IMR-90 (cell line): ENCODE measurements around the gene DGKE. TPM values are rescaled to one million over a fixed set of nuclear protein-coding genes. Genes with fewer than 3 reads are reported as not detected.

Experiments used
- ATAC-seq: fragments of 200-7000 bp; cut with Tn5 transposase; 2 replicates; pipeline ENCODE4 v1.9.1; 2020; ENCODE audit warnings: low read depth, mild to moderate bottlenecking, moderate library complexity
- BruUV-seq: library from RNA; stranded (reverse); fragments of 400-500 nt; replicated peaks from 2 replicates; lab custom pipeline; 2021; lab: Mats Ljungman, UMichigan
- CTCF ChIA-PET: fragments of 300-600 bp; formaldehyde crosslinking; extraction: SDS; loops from one replicate; lab custom pipeline; 2021; ENCODE audit warnings: antibody characterized with exemption; lab: Yijun Ruan, JAX
- POLR2A ChIA-PET: fragments of 300-600 bp; sonication (Branson Sonifier 250); formaldehyde crosslinking; loops from one replicate; lab custom pipeline; 2022; ENCODE audit warnings: antibody characterized with exemption; ENCODE audit not compliant: unreplicated experiment; lab: Charles Lee
- DNase-seq: peaks from one replicate; pipeline ENCODE4 v3.0.0; 2013
- H2AFZ ChIP-seq: replicated peaks from 2 replicates; pipeline ENCODE3; 2013; ENCODE audit warnings: low read length, mild to moderate bottlenecking; ENCODE audit not compliant: poor library complexity
- H2AK5ac ChIP-seq: 2 replicates; pipeline ENCODE4 v1.6.1; 2013; ENCODE audit warnings: low read depth, low read length, inconsistent platforms
- H2AK9ac ChIP-seq: replicated peaks from 2 replicates; pipeline ENCODE3; 2013; ENCODE audit warnings: mild to moderate bottlenecking, low read depth, low read length, moderate library complexity; ENCODE audit not compliant: poor library complexity
- H2BK120ac ChIP-seq: 2 replicates; pipeline ENCODE4 v1.6.1; 2013; ENCODE audit warnings: low read depth, low read length, inconsistent platforms
- H2BK15ac ChIP-seq: 3 replicates; pipeline ENCODE4 v1.6.1; 2013; ENCODE audit warnings: low read depth, low read length, inconsistent platforms
- H2BK20ac ChIP-seq: 2 replicates; pipeline ENCODE4 v1.6.1; 2013; ENCODE audit warnings: low read depth, mild to moderate bottlenecking, inconsistent platforms, low read length, moderate library complexity
- H2BK5ac ChIP-seq: 2 replicates; pipeline ENCODE4 v1.6.1; 2013; ENCODE audit warnings: mild to moderate bottlenecking, low read depth, low read length, inconsistent platforms; ENCODE audit not compliant: poor library complexity, severe bottlenecking
- H3K14ac ChIP-seq: replicated peaks from 2 replicates; pipeline ENCODE4 v1.6.1; 2013; ENCODE audit warnings: low read depth, low read length, inconsistent platforms
- H3K18ac ChIP-seq: 2 replicates; pipeline ENCODE4 v1.6.1; 2013; ENCODE audit warnings: low read depth, low read length, control low read depth
- H3K23ac ChIP-seq: 2 replicates; pipeline ENCODE4 v1.6.1; 2013; ENCODE audit warnings: low read depth, low read length, inconsistent platforms
- H3K27ac ChIP-seq: 2 replicates; pipeline ENCODE4 v1.5.1; 2013; ENCODE audit warnings: mild to moderate bottlenecking, control low read depth, low read length; ENCODE audit not compliant: insufficient read depth
- H3K27me3 ChIP-seq: 2 replicates; pipeline ENCODE4 v1.6.1; 2013; ENCODE audit warnings: low read length; ENCODE audit not compliant: control insufficient read depth, insufficient read depth
- H3K36me3 ChIP-seq: 2 replicates; pipeline ENCODE4 v1.6.1; 2013; ENCODE audit warnings: low read length, mixed read lengths; ENCODE audit not compliant: control insufficient read depth, insufficient read depth
- H3K4ac ChIP-seq: 2 replicates; pipeline ENCODE4 v1.6.1; 2013; ENCODE audit warnings: low read depth, low read length, inconsistent platforms
- H3K4me1 ChIP-seq: 2 replicates; pipeline ENCODE4 v1.6.1; 2013; ENCODE audit warnings: low read length, mixed read lengths; ENCODE audit not compliant: control insufficient read depth, insufficient read depth
- H3K4me2 ChIP-seq: 2 replicates; pipeline ENCODE4 v1.6.1; 2013; ENCODE audit warnings: low read depth, mild to moderate bottlenecking, control low read depth, low read length, moderate library complexity
- H3K4me3 ChIP-seq: 2 replicates; pipeline ENCODE4 v1.5.1; 2013; ENCODE audit warnings: low read depth, mild to moderate bottlenecking, control low read depth, low read length, moderate library complexity; ENCODE audit not compliant: insufficient read depth
- H3K56ac ChIP-seq: 2 replicates; pipeline ENCODE4 v1.6.1; 2013; ENCODE audit warnings: low read length, inconsistent platforms; ENCODE audit not compliant: insufficient read depth; ENCODE audit errors: extremely low read depth
- H3K79me1 ChIP-seq, 2 experiments: 2 replicates each; pipeline ENCODE4 v1.6.1; 2013; ENCODE audit warnings: low read length in 2 of 2, inconsistent platforms in 1 of 2, low read depth in 1 of 2
- H3K9ac ChIP-seq: 2 replicates; pipeline ENCODE4 v1.6.1; 2013; ENCODE audit warnings: low read depth, low read length, control low read depth
- H3K9me1 ChIP-seq: 2 replicates; pipeline ENCODE4 v1.6.1; 2013; ENCODE audit warnings: low read length, inconsistent platforms; ENCODE audit not compliant: insufficient read depth
- H3K9me3 ChIP-seq: 2 replicates; pipeline ENCODE4 v1.6.1; 2013; ENCODE audit warnings: low read length; ENCODE audit not compliant: control insufficient read depth, insufficient read depth
- H4K20me1 ChIP-seq: 2 replicates; pipeline ENCODE4 v1.6.1; 2013; ENCODE audit warnings: low read length, inconsistent platforms; ENCODE audit not compliant: insufficient read depth
- H4K5ac ChIP-seq: 2 replicates; pipeline ENCODE4 v1.6.1; 2013; ENCODE audit warnings: mild to moderate bottlenecking, low read depth, low read length, control low read depth
- H4K8ac ChIP-seq, 2 experiments: 2 replicates each; pipeline ENCODE4 v1.6.1; 2013; ENCODE audit warnings: low read depth in 2 of 2, low read length in 2 of 2, control low read depth in 1 of 2, inconsistent platforms in 1 of 2
- H4K91ac ChIP-seq: 2 replicates; pipeline ENCODE4 v1.6.1; 2013; ENCODE audit warnings: low read depth, low read length, inconsistent platforms; ENCODE audit not compliant: insufficient read depth
- BHLHE40 ChIP-seq: fragments of 150-350 bp; IDR thresholded peaks from 2 replicates; pipeline ENCODE4 v1.6.1; 2016; ENCODE audit warnings: mild to moderate bottlenecking, low read depth, low read length
- POLR2A ChIP-seq: IDR thresholded peaks from 2 replicates; pipeline ENCODE4 v1.6.1; 2012; ENCODE audit warnings: mild to moderate bottlenecking, low read depth, low read length
- RCOR1 ChIP-seq: IDR thresholded peaks from 2 replicates; pipeline ENCODE4 v1.6.1; 2012; ENCODE audit warnings: mild to moderate bottlenecking, low read length, improper control_type of control experiment; ENCODE audit not compliant: insufficient replicate concordance
- SMC3 ChIP-seq: fragments of 150-350 bp; IDR thresholded peaks from 2 replicates; pipeline ENCODE4 v1.6.1; 2016; ENCODE audit warnings: low read depth, mild to moderate bottlenecking, antibody characterized with exemption, low read length, moderate library complexity
- WGBS, 2 experiments: methylation state at CpG; one replicate each; pipeline versions ENCODE4 v1.1.5 to v1.1.7; 2013; ENCODE audit warnings: missing lambda C conversion rate in 2 of 2; ENCODE audit not compliant: insufficient read length in 1 of 2; ENCODE audit errors: extremely low coverage in 2 of 2; 5-methylcytosine and 5-hydroxymethylcytosine counted together
- dilution Hi-C: fragments of 300-500 bp; cut with HindIII; formaldehyde crosslinking; loops from one replicate; pipeline ENCODE4 v1.14.3; 2018; ENCODE audit warnings: low sequenced_read_pairs; ENCODE audit not compliant: unreplicated experiment
- in situ Hi-C: fragments of 300-500 bp; cut with MboI; formaldehyde crosslinking; loops from 3 replicates; pipeline ENCODE4 v1.14.3; 2019; ENCODE audit warnings: low sequenced_read_pairs, inconsistent platforms, mixed read lengths
- intact Hi-C: fragments of 100-400 bp; cut with micrococcal nuclease; formaldehyde crosslinking; loops from 2 replicates; pipeline ENCODE4 v1.10.0; 2022
- polyA plus RNA-seq, 3 experiments: library from polyadenylated mRNA; depleted of rRNA; stranded (reverse); fragments of >200 nt; gene quantifications; 2 replicates each; pipeline ENCODE4 v1.2.3, GENCODE V29; 2012; ENCODE audit warnings: low replicate concordance in 1 of 3
- total RNA-seq: library from RNA; depleted of rRNA; stranded (reverse); fragments of >200 nt; gene quantifications from 2 replicates; pipeline ENCODE4 v1.2.3, GENCODE V29; 2012
- TF ChIP-seq, protein P1 (sequence below): fragments of 150-350 bp; IDR thresholded peaks from 2 replicates; pipeline ENCODE4 v1.6.1; 2016; ENCODE audit warnings: low read depth, mild to moderate bottlenecking, low read length, moderate library complexity, borderline replicate concordance

Gene DGKE
- total and polyA plus RNA-seq, 2 of the 4 experiments (the other 2 are of a cell fraction) = 3.9 to 5.0 TPM

DNA sequence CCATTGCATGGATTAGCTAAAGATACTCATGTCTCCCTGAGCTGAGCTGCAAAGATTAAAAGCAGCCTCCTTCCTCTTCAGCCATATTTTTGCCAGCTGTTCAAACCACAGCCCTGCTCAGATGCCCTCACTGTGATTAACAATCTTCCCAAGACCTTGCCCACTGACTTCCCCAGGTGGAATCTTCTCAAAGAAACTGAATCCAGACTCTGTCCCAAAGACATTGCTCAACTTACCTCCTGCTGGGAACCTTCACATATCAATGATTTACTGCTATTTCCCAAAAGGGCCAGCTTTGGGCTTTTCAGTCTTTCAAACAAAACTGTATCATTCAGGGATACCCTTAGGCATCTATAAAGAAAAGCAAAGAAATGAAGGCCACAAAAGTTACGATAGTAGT is 9.4 kb upstream of the DGKE start:
- no peak overlapping the region for H4K5ac ChIP-seq
- no peak overlapping the region for H2BK15ac ChIP-seq
- peaks cover 3% of the 10 kb centered on the region; the same call in 1 of the 2 replicates for H3K9me1 ChIP-seq
- in situ Hi-C loops = no loop called here
- H2BK20ac ChIP-seq = no peak overlapping the region
- peaks cover 7 to 13% of the 10 kb centered on the region in 2 experiments for H3K79me1 ChIP-seq
- no peak overlapping the region for H3K27ac ChIP-seq
- H2AFZ ChIP-seq = no peak overlapping the region
- no peaks in the 10 kb centered on the region for H3K9me3 ChIP-seq
- no peak overlapping the region for H3K4me2 ChIP-seq
- no peak overlapping the region for H4K91ac ChIP-seq
- H3K14ac ChIP-seq = no peak overlapping the region
- DNase-seq (no peak), ATAC-seq (no peak)
- ChIA-PET CTCF (no interaction called here), POLR2A (no interaction called here)
- H2AK5ac ChIP-seq = no peak overlapping the region
- no peak overlapping the region for H3K23ac ChIP-seq
- WGBS, 2 experiments = no CpG with 5 or more reads among the region's 1 CpG
- H3K56ac ChIP-seq = no peak overlapping the region
- H3K36me3 ChIP-seq = no peaks in the 10 kb centered on the region
- H3K4me3 ChIP-seq = no peak overlapping the region
- no peak overlapping the region for H3K18ac ChIP-seq
- H3K4me1 ChIP-seq = no peaks in the 10 kb centered on the region
- dilution Hi-C loops = no loop called here
- no peak overlapping the region for H3K4ac ChIP-seq
- no peaks in the 10 kb centered on the region for H3K27me3 ChIP-seq
- no peak overlapping the region for H2BK5ac ChIP-seq
- H4K20me1 ChIP-seq = no peaks in the 10 kb centered on the region; the same call in 1 of the 2 replicates
- H2BK120ac ChIP-seq = no peak overlapping the region
- no peak overlapping the region for H3K9ac ChIP-seq
- H2AK9ac ChIP-seq = no peak overlapping the region
- no peak overlapping the region for H4K8ac ChIP-seq
- no TSS peak for BruUV-seq
- TF ChIP-seq POLR2A (no peak), SMC3 (no peak), RCOR1 (no peak), BHLHE40 (no peak)
- TF ChIP-seq, protein P1, sequence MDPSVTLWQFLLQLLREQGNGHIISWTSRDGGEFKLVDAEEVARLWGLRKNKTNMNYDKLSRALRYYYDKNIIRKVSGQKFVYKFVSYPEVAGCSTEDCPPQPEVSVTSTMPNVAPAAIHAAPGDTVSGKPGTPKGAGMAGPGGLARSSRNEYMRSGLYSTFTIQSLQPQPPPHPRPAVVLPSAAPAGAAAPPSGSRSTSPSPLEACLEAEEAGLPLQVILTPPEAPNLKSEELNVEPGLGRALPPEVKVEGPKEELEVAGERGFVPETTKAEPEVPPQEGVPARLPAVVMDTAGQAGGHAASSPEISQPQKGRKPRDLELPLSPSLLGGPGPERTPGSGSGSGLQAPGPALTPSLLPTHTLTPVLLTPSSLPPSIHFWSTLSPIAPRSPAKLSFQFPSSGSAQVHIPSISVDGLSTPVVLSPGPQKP = no peak
- intact Hi-C loops = no loop called here
